Measurements from ENCODE around the gene ALG1. TPM values are rescaled to one million over a fixed set of nuclear protein-coding genes. Genes with fewer than 3 reads are reported as not detected.
"Not testable (repeated sequence)": the region's sequence is repeated elsewhere in the genome, so short reads cannot be mapped to it uniquely, and the experiment has no call there.

ALG1 gene
- total RNA-seq, 1 donor from 2014 or later, result 34.1 TPM

- intact Hi-C loops (cut with micrococcal nuclease), result no loop called here
Observed at GRCh38 chr16:5044011-5044540, 27.6 kb upstream of the ALG1 start.

DNA sequence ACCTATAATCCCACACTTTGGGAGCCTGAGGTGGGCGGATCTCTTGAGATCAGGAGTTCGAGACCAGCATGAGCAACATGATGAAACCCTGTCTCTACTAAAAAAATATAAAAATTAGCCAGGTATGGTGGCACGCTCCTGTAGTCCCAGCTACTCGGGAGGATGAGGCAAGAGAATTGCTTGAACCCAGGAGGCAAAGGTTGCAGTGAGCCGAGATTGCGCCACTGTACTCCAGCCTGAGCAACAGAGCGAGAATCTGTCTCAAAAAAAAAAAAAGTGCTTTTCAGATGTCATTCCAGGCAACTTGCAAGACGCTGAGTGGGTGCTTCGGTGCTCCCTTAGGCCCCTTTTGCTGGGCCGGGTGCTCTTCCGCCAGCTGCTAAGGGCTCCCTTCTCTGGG is 27.1 kb upstream of the ALG1 start:
- intact Hi-C loops (cut with micrococcal nuclease), result not testable (repeated sequence)

- intact Hi-C loops (cut with micrococcal nuclease), result no loop called here
Observed at GRCh38 chr16:5045499-5046115, 26.0 kb upstream of the ALG1 start.

DNA sequence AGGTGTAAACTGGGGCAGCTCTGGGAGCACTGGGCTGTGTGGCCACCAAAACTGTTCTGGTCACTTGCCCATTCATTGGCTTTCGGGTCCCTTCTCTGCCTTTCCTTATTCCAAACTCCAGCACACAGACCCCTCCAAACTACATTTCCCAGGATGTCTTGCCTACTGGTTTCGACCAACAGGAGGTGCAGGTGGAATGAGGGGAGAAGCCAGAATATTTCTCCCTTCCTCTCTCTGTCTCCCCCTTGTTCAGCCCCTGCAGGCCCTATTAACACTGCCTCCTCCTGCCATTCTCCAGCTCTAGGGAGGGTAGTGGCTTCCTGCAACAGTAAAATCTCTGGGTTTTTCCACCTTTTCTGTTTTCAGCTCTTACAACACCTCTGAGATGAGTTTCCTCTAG is 24.7 kb upstream of the ALG1 start:
- intact Hi-C loops (cut with micrococcal nuclease), result no loop called here

- intact Hi-C loops (cut with micrococcal nuclease), result no loop called here
Observed at GRCh38 chr16:5054876-5055865, 16.5 kb upstream of the ALG1 start.

- intact Hi-C loops (cut with micrococcal nuclease), result loop anchor here (1.0 to 2.0 kb wide), 2 partner anchors 28 to 36 kb away; no protein-coding TSS in a partner anchor
Observed at GRCh38 chr16:5056352-5056751, 15.3 kb upstream of the ALG1 start.

GRCh38 chr16:5058476-5058875 is 13.2 kb upstream of the ALG1 start:
- intact Hi-C loops (cut with micrococcal nuclease), result no loop called here

DNA sequence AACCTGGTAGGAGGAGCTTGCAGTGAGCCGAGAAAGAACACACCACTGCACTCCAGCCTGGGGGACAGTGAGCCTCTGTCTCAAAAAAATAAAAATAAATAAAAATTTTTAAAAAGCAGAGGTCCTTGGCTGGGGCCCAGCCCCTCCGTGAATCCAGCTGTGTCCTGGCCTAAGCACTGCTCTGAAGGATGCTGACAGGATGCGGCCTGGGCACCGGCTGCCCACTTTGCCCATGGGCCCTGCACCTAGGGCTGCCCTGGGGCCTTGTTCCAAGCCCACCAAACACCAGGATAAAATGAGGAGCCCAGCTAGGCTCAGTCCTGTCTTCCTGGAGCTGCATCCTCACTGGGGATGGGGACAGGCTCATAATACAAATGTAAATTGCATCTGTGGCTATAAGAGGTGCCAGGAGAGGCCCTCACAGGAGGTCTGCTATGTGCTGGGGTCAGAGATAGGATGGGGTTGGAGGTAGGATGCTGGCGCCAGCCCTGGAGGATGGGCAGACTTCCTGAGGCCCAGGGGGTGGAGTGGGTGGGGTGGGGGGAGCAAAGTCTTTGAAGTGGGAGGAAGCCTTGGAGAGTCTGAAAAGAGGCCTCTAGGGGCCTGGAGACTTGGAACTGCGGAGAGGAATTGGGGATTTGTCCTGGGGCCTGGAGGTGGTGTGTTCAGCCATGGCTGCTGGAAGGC is 12.1 kb upstream of the ALG1 start:
- intact Hi-C loops (cut with micrococcal nuclease), result no loop called here

GRCh38 chr16:5060073-5060641 is 11.5 kb upstream of the ALG1 start:
- intact Hi-C loops (cut with micrococcal nuclease), result no loop called here

- intact Hi-C loops (cut with micrococcal nuclease), result no loop called here
Observed at GRCh38 chr16:5062051-5062450, 9.6 kb upstream of the ALG1 start.

- intact Hi-C loops (cut with micrococcal nuclease), result no loop called here
Observed at GRCh38 chr16:5062790-5063765, 8.6 kb upstream of the ALG1 start.

GRCh38 chr16:5064915-5065314 is 6.7 kb upstream of the ALG1 start:
- intact Hi-C loops (cut with micrococcal nuclease), result no loop called here

DNA sequence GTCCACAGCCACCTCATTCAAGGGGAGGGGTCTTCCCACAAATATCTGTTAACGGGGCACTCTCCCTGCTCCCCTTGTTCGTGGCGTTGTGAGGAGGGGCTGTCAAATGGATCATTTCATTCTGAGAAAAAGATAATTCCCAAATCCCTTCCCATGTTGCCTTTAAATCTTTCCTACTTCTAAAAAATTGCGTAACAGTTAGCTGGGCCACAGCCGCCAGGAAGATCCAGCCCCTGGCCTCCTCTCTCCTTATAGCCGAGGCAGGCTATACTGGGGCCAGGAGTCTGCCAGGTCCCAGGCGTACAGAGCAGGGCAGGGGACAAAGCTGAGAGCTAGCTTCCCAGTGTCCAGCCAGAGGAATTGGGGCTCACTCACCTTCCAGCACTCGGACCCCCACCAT is 6.3 kb upstream of the ALG1 start:
- intact Hi-C loops (cut with micrococcal nuclease), result no loop called here

GRCh38 chr16:5065813-5066212 is 5.8 kb upstream of the ALG1 start, which contains the start of gene C16orf89:
C16orf89 (minus strand) TSS chr16:5065956; CDS start chr16:5065908, 48 bp downstream.
- intact Hi-C loops (cut with micrococcal nuclease), result no loop called here

DNA sequence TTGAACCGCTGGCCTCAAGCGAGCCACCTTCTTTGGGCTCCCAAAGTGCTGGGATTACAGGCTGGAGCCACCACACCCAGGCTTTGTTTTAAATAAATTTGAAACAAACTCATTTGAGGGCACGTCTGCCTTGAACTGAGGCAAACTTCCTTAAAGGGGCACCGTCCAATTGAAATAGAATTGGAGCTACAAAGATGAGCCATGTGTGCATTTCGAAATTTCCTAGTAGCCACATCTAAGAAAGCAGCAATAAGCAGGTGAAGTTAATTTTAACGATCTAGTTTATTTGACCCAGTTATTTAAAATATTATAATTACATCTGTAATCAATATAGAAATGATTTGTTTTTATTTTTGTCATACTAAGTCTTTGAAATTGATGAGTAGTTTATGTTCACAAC is 5.1 kb upstream of the ALG1 start:
- intact Hi-C loops (cut with micrococcal nuclease), result no loop called here

- intact Hi-C loops (cut with micrococcal nuclease), result no loop called here
Observed at GRCh38 chr16:5069048-5069447, 2.6 kb upstream of the ALG1 start.

DNA sequence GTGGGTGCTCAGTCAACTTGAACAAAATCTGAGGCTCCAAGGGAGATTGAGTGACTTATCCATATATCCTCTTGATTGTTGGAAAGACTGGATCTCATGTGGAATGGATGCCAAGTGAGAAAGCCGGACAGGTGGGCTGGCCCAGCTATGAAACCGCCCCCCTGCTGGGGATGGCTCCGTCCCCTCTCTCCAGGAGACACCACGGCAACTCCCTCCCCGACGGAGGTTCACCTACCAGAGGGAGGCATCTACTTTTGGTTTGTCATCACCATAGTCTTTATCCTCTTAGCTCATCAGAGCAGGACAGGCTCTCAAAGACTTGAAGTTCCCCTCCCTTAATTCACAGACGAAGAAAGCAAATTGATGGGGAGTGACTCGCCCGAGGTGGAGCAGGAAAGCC is 1.8 kb upstream of the ALG1 start:
- intact Hi-C loops (cut with micrococcal nuclease), result loop anchor here (5.0 kb wide), 2 partner anchors 223 to 338 kb away; partner anchors contain the start of genes ANKS3, DNAAF8, GLYR1 and UBN1

- intact Hi-C loops (cut with micrococcal nuclease), result loop anchor here (1.0 to 5.0 kb wide), 4 partner anchors 223 to 338 kb away; partner anchors contain the start of genes ANKS3, DNAAF8, GLYR1 and ROGDI
Observed at GRCh38 chr16:5070431-5071186, 1.0 kb upstream of the ALG1 start.

DNA sequence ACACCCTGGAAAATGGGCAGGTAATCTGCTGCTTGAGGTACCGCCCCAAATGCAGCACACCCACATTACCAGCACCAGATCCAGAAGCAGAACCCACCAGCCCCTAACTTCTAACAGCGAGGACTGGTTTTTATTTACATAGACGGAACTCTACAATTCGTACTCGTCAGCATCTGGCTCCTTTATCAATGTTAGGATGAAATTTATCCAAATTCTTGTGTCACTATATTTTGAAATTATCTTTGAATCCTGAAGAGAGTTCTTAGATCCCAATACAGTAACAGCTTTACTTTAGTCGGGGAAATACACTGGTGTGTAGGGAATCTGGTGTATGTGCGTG is 332 bp upstream of the ALG1 start:
- intact Hi-C loops (cut with micrococcal nuclease), result loop anchor here (1.0 to 5.0 kb wide), 4 partner anchors 224 to 339 kb away; partner anchors contain the start of genes ANKS3, DNAAF8, GLYR1 and ROGDI
